GM18858 (cell line): Measurements from ENCODE around the gene LRTM2.

Experiments
- ATAC-seq: cut with Tn5 transposase; IDR thresholded peaks from one replicate; pipeline ENCODE4 v1.9.1; 2021; ENCODE audit not compliant: unreplicated experiment

LRTM2 gene

DNA sequence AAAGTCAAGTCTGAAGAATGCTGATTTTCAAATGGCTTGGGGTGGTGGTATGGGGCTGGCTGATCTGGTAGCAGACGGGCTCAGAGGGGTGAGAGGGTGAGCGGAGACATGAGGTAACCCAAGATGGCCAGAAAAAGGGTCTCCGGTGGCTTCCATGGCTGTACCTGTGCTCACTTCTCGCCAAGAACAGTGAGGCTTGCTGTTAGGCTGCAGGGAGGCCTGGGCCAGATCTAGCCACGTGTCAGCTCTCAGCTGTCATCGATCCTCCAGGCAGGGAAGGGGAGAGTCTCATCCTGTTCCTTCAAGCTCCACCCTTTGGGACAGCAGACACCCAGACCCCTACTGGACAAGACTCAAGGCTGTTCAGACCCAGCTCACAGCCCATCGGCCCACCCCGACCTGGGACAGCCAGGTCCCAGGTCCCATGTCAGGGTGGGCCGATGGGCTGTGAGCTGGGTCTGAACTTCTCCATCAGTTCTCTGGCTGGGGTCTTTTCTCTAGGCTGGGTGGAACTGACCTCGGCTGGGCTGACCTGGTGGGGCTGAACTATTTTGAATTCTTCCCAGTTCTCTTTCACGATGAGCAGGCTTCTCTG is 9.0 kb downstream of the LRTM2 start:
- no peak for ATAC-seq

DNA sequence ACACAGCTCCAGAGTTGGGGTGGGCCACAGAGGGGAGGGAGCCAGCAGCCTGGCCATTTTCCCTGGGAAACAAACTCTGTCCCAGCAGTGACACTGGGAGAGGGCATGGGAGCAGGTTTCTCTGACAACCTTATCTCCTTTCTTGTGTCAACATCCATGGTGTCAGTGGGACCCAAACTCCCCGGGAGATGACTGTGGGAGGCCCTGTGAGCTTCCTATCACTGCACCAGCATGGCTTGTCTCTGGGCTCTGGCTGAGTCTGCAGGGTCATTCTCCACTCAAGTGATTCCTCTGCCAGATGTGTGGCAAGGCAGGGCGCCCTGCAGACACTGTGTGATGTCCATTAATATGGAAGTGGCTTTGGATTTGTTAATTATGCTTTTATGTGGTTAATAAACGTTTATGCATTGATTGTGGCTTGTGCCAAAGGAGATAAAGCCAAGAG is 10.1 kb downstream of the LRTM2 start:
- no peak for ATAC-seq

DNA sequence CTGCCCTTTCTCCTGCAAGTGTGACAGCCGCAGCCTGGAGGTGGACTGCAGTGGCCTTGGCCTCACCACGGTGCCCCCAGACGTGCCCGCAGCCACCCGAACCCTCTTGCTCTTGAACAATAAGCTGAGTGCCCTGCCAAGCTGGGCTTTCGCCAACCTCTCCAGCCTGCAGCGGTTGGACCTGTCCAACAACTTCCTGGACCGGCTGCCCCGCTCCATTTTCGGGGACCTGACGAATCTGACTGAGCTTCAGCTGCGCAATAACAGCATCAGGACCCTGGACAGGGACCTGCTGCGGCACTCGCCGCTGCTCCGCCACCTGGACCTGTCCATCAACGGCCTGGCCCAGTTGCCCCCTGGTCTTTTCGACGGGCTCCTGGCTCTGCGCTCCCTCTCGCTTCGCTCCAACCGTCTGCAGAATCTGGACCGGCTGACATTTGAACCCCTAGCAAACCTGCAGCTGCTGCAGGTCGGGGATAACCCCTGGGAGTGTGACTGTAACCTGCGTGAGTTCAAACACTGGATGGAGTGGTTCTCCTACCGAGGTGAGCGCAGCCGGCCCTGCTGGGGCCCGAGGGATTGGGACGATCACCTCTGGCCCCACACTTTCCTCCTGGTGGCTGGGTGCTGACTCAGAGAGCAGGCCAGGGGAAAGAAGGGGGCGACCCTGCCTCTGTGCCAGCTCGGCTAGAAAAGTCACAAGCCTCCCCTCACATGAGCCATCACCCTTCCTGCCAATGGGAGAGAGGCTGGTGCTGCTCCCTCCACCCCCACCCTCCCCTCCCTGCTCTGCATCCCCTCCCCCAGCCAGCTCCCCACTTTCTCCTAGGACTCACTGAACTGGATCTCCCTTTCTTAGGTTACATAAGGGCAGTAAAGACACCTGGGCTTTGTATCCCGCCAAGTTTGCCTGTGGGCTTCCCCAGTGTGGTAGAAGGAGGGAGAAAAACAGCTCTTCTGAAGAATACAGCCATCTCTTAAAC is 10.9 kb downstream of the LRTM2 start:
- ATAC-seq, result no peak

DNA sequence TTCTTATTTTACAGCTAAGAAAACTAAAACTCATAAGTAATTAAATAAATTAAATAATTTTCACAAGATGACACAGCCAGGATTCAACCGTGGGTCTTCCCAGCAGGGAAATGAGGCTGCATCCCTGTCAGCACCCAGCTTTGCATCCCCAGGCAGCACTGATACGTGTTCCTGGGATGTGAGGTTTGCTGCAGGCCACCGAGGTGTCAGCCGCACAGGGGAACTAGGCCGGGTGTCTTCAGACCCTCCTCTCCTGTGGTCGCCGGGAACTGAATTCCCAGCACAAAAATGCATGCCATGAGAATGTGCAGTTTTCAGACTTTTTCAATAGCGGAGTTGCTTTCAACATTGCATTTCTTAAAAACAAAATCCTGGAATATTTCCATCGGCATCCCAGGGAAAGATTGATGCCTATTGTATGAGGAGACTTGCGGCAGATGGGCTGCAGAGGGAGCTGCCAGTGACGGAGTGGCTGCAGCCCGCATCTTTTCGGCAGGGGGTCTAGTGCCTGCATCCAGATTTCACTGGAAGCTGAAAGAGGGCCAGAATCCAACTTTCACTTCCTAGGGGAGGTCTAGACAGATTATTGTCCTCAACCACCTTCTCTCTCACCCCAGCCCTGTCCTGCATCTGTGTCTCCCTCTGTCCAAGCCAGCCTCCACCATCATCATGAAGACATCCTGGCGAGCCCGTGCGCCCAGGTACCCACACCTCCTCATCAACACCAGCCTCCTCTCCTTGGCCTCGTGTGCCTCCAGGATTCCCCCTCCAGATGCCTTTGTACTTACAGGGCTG is 12.6 kb downstream of the LRTM2 start:
- ATAC-seq, result no peak

DNA sequence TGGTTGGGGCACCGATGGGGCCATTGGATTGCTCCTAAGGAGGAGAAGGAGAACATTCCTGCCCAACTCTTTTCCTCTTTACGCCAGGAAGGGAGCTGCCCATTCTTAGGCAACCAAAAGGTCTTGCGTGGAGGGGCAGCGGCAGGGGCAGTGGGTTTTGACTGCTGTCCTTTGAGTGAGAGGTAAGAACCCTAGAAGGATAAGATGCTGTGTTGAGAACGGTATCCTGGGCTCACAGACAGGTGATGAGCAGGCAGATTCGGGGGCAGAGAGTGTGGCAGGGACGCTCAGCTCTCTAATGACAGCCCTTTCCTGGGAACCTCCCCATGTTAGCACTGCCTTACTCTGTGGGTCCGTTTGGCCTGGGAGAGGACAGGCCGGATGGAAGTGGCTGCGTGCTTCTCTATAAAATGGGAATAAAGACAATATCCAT is 13.2 kb downstream of the LRTM2 start:
- no peak for ATAC-seq

DNA sequence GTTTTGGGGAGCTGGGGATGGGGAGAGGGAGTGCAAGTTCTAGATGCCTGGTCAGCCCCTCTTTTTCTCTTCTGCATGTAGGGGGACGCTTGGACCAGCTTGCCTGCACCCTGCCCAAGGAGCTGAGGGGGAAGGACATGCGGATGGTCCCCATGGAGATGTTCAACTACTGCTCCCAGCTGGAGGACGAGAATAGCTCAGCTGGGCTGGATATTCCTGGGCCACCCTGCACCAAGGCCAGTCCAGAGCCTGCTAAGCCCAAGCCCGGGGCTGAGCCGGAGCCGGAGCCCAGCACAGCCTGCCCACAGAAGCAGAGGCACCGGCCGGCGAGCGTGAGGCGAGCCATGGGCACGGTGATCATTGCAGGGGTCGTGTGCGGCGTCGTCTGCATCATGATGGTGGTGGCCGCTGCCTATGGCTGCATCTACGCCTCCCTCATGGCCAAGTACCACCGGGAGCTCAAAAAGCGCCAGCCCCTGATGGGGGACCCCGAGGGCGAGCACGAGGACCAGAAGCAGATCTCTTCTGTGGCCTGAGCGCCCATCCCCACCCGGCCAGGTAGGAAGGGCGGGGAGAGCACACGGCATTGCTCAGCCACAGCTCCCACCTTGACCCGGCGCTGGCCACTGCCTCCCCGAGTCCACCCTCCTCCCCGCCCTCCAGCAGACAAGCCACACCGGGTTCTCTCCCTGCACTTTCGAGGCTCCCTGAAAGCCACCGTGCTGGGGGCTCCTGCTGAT is 14.0 kb downstream of the LRTM2 start:
- no peak for ATAC-seq

DNA sequence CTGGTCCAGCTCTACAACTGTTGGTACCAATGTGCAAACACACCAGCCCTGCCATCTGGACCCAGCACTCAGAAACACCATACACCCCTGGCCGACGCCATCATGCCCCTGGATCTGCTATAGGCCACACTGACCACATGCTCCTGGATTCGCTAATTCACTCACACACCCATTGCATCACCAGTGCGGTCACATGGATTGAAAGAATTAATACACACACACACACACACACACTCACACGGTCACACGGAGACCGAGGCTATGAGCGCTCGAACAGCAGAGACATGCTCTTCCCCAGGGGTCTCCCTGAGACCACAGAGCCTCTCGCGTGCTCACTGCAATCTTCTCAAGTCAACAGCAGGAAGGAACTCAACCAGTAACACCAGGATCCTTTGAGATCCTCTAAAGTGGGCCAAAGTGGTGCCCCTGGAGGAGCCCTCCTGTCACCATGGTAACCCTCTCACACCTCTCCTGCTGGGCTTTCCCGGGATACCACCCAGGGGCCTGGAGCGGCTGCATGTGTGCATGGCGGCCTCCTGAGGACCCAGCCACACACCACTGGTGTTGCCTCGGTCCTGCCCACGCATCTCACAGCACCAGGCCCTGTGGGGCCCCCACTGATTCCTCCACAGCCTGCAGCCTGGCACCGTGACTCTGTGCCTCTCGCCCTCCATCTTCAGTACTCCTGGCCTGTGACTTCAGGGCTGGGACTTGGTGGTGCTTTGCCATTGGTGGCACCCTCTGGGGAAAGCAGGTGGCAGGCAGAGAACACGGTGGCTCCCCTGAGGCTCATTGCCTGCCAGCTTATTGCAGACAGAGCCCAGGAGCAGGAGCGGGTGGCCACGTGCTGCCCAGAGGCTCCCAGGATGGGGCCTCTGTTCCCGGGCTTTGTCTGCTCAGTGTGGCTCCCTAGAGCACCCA is 15.1 kb downstream of the LRTM2 start:
- ATAC-seq, result no peak

DNA sequence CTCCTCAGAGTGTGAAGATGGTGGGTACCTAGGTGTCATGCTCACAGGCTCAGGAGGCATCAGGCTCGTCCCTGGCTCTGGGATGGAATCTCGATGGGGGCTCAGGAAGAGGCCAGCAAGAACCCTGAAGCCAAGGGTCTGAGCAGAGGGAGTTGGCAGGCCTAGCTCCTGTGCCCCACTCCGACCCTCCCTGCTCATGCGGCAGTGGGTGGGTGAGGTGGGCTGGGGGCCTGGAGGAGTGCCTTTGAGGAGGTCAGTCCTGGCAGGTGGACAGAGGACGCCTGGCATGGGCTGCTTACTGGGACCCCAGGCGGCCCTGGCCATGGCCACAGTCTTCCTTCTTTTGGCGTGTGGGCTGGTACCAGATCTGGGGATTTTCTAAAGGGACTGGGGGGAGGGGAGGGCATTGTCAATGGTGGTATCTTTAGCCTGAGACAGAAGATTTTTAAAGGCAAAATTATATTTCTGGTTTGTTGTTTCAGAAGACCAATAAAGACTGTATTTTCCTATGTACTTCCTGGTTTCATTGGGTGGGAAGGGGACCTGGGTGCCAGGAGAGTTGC is 16.0 kb downstream of the LRTM2 start:
- no peak for ATAC-seq

DNA sequence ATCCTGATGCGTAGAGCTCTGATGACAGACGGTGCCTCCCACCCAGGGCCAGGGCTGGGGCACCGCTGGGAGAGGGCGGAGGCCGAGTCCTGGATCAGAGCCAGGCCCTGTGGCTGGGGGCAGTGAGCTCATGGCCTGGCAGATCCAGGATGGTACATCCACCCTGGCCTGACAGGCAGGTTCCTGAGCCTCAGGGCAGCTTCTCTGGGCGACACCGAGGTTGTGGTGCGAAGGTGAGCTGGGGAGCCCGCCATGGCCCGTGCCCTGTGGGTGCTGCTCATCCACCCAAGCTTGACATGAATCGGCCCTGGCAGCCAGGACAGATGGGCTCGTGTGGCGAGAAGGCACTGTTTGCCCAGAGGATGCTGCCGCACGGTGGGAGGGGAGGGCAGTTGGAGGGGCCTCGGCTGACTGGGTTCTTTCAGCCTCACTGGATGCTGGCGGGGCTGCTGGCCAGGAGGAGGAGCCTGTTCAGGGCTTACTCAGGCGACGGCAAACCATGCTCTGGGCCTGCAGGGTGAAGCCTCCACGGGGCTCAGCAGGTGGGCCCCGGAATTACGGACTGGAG is 16.6 kb downstream of the LRTM2 start:
- no peak for ATAC-seq

DNA sequence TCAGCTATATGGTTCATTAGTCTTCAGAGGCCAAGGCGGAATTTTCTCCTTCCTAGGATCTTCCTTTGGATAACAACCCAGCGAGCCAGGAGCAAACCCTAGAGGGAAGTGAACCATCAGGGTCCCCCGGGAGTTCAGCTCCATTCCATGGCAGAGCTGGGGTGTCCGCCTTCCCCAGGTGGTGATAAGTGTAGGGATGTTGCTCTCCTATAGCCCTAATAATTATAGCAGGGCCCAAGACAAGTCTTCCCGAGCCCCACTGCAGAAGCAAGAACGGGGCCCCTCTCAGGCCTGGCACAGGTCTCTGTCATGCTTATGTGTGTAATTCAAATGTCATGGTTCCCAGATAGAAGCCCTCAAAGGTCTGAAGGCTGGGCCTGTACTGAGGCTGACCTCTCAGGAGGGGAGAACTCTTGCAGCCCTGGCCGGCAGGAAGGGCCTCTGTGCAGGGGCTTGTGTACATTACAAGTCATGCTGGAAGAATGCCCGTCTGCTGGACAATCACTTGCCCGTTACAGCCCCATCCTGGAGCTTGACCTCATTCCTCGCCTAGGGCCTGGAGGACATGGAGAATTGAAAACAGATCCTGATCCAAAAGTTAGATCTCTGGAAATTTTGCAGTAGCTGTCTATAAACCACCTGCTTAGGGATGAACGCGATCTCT is 17.3 kb downstream of the LRTM2 start:
- ATAC-seq, result no peak

DNA sequence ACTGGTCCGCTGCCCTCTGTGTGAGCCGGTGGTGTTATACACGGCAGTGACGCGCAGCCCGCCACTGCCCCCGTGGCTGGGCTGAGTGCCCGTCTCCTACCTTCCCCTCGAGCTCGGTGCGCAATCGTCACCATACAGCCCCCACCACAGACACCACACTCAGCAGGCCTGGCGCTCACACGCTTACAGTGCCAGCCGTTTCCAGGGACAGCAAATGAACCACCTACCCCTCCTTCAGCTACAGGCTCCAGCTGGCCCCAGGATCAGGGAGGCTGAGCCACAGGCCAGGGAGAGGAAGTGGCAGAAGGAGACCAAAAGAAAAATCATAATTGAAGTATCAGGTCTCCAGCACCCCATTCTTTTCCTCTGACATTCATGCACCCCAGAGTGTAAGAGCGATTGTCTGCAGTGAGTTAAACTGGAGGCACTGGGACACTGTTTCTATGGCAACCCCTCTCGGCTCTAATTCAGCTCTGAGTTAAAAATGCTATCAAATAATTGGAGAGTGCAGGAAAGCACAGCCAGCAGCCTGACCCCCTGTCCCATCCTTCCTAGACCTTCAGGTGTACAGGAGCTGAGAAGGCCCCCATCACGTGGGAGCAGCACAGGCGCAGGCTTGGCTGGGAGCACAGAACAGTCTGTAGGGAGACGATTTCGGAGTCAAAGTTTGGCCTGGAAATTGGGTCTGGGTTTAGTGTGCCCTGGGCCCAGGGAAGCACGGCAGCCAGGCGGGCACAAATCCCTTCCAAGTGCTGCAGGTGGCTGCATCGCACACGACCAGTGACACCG is 18.0 kb downstream of the LRTM2 start:
- no peak for ATAC-seq

DNA sequence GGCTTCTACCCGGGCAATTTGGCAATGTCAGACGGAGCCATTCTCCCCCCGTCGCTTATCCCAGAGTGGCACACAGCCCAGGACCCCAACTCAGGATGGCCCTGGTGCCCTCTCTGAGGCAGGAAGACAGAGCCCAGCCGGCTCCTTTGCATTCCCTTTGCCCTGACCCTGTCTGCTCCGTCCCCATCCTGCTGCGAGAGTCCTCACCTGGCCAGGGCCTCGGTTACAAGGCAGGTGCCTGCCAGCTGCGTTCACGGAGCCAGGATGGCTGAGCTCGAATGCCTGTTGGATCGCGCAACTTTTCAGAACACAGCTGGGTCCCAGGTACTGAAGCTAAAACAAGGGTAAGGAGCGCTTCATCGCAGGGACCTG is 18.6 kb downstream of the LRTM2 start:
- no peak for ATAC-seq

DNA sequence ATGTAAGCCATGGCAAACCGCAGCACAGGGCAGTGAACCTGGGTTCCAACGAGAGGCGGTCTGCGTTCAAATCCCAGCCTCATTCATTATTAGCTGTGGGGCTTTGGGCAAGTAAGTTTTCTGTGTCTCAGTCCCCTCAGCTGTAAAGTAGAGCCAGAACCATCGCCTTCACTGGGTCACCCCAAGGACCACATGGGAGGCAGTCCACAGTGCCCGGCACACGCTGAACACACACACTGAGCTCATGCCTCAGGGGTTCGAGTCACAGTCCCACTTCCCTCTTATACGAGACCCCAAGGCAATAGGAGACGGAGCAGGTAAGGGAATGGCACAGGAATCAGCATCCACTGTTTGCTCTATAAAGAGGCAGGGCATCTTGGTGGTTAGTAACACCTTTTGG is 19.1 kb downstream of the LRTM2 start:
- no peak for ATAC-seq

DNA sequence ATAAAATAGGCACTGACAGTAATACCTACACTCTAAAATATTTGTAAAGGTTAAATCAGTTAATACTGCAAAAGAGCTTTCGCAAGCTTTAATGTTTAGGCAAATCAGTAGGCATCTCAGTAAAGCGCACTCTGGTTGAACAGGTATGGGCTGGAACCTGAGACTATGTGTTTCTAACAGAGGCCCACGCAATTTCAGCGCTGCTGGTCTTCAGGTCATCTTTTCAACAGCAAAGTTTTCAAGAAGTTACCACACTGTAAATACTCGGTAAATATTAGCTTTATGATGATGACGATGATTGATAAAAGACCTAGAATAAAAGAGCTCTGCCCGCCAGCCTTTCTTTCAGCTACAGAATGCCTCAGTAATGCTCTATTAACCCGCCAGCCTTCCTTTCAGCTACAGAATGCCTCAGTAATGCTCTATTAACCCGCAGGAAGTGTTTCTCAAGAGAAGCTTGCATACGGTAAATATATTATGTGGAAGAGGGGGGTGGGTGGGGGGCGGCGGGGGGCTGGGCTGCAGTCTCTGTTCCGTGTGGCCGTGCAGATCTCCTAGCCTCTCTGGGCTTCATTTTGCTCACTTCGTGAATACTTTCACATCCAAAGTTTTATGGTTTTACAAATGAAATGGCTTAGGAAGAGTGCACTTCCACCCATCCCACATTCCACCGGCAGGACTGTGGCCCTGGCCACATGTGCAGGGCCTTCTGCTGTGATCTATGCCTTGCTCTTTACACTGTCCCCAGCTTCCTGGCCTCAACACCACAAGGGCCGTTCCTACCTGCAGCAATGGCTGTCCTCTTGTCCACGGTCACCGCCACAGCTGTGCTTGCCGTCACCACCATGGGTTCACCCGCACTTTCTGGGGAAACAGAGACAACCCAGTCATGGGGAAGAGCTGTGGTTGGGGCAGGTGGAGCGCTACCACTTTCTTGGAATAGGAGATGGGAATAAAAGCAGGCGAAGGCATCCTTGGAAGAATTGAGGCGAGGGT is 19.9 kb downstream of the LRTM2 start:
- ATAC-seq, result no peak

DNA sequence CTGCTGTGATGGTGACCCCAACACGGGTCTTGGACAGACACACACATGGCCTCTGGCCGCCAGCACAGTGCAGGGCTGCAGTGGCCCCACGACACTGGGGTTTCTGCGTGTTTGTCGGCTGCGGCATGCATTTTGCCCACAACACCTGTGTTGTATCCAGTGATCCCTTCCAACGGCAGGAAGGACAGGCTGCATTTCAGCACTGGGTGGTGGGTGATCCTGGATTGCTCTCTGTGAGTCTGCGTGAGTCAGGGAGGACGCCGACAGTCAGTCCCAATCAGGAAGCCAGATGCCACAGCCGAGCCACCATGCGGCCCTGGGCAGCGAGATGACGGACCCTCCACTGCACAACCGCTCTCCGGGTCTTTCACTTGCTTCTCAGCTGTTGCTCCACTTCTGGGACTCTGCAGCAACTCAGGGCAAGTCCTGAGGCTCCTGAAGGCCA is 20.6 kb downstream of the LRTM2 start:
- no peak for ATAC-seq

DNA sequence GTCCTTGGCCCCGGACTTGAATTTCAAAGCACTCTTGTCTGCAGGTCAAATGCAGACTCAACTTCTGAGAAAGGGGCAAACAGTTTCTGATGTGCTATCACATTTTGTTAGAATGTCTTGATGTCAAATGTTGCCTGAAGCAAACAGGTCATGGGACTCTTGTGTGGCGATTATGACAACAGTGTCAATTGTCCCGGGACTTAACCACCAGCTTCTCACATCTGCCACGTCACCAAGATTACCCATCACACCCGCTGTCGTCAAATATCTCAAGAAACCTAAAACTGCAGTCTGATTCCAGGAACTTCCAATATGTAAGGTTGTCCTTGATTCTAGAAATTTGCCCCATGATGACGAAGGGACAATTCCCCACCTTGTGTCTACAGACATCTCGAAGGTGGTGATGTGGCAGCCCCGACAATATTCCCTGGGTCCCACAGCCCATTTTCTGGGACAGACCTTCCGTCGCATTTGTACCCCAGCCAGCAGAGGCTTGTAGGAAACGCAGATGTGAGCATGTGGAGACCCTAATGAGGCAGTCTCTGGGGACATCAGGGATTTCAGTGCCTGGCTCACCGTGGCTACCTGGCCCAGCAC is 21.3 kb downstream of the LRTM2 start:
- ATAC-seq, result no peak
